ENCODE data around the gene HOTAIR.

GRCh38 chr12:53975479-53976152 lies 862 bp upstream of the HOTAIR start:
- TF ChIP-seq CTCF (IDR thresholded peaks at IDR 0.05; ENCODE audit: low read depth, low read length, missing input control), result no peak
- TF ChIP-seq SP1 (IDR thresholded peaks at IDR 0.05), result no peak
- TF ChIP-seq REST (IDR thresholded peaks at IDR 0.05), result no peak
- TF ChIP-seq YY1 (IDR thresholded peaks at IDR 0.05), result no peak
- no peak for TF ChIP-seq RAD21 (IDR thresholded peaks at IDR 0.05)
- TF ChIP-seq JUND (IDR thresholded peaks at IDR 0.05), result no peak
- no peak for TF ChIP-seq MAX (IDR thresholded peaks at IDR 0.05)
- TF ChIP-seq ZBTB33 (IDR thresholded peaks at IDR 0.05), result no peak
- TF ChIP-seq GABPA (IDR thresholded peaks at IDR 0.05 in 1 of 2, conservative IDR thresholded peaks at IDR 0.05 in 1 of 2), result no peak
- no peak for TF ChIP-seq TAF1 (conservative IDR thresholded peaks at IDR 0.05)
- TF ChIP-seq RXRA (IDR thresholded peaks at IDR 0.05), result no peak
- no peak for TF ChIP-seq FOXA2 (IDR thresholded peaks at IDR 0.05)
- TF ChIP-seq HNF4G (IDR thresholded peaks at IDR 0.05), result no peak
- no peak for TF ChIP-seq ATF3 (IDR thresholded peaks at IDR 0.05)
